NT2/D1 (cell line): ENCODE data around the gene OPHN1.

Experiments used
- YY1 ChIP-seq: IDR thresholded peaks from 2 replicates; pipeline ENCODE4 v1.6.1; 2011; ENCODE audit not compliant: insufficient read length, insufficient read depth
- ZNF274 ChIP-seq: IDR thresholded peaks from 2 replicates; pipeline ENCODE4 v1.6.1; 2011; ENCODE audit warnings: mild to moderate bottlenecking, low read depth, low read length

- no peak for TF ChIP-seq YY1
- no peak for TF ChIP-seq ZNF274
Measured at GRCh38 chrX:68402094-68402493, 31.2 kb downstream of the OPHN1 start.
